Choroid plexus epithelial cell (primary cell): ENCODE measurements around the gene BEX2.

Source experiments
- DNase-seq: peaks from one replicate; pipeline ENCODE4 v3.0.0-alpha.2; 2010; ENCODE audit warnings: low read depth
- H3K4me3 ChIP-seq: 2 replicates; pipeline ENCODE4 v1.5.1; 2011; ENCODE audit warnings: low read depth, mild to moderate bottlenecking, control low read depth, low read length, moderate library complexity
- TF ChIP-seq, protein P1 (sequence below): conservative IDR thresholded peaks from 2 replicates; pipeline ENCODE4 v1.5.1; 2011; ENCODE audit warnings: low read depth, mild to moderate bottlenecking, control low read depth, inconsistent platforms, low read length, moderate library complexity

Gene BEX2

GRCh38 chrX:103304705-103305104 is 6.1 kb downstream of the BEX2 start:
- no peak for DNase-seq
- no peak overlapping the region for H3K4me3 ChIP-seq
- TF ChIP-seq, protein P1, sequence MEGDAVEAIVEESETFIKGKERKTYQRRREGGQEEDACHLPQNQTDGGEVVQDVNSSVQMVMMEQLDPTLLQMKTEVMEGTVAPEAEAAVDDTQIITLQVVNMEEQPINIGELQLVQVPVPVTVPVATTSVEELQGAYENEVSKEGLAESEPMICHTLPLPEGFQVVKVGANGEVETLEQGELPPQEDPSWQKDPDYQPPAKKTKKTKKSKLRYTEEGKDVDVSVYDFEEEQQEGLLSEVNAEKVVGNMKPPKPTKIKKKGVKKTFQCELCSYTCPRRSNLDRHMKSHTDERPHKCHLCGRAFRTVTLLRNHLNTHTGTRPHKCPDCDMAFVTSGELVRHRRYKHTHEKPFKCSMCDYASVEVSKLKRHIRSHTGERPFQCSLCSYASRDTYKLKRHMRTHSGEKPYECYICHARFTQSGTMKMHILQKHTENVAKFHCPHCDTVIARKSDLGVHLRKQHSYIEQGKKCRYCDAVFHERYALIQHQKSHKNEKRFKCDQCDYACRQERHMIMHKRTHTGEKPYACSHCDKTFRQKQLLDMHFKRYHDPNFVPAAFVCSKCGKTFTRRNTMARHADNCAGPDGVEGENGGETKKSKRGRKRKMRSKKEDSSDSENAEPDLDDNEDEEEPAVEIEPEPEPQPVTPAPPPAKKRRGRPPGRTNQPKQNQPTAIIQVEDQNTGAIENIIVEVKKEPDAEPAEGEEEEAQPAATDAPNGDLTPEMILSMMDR: no peak

- no peak overlapping the region for H3K4me3 ChIP-seq
- TF ChIP-seq, protein P1: no peak
- DNase-seq: no peak
Observed at GRCh38 chrX:103293118-103293517, 17.7 kb downstream of the BEX2 start.

DNA sequence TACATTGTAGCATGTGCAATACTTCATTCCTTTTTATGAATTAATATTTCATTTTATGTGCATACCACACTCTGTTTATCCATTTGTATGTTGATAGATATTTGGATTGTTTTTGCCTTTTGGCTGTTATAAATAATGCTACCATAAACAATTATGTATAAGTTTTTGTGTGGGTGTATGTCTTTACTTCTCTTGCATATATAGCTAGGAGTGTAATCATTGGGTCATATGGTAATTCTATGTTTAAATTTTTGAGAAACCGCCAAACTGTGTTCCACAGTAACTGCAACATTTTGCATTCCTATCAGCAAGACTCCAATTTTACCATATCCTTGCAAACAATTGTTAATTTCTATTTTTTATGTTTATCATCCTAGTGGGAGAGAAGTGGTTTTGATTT is 31.2 kb downstream of the BEX2 start:
- TF ChIP-seq, protein P1: no peak
- no peak for DNase-seq
- no peak overlapping the region for H3K4me3 ChIP-seq

GRCh38 chrX:103276581-103277002 is 34.2 kb downstream of the BEX2 start, which contains the start of gene TCEAL5:
TCEAL5 (minus strand) TSS chrX:103276750; CDS start chrX:103274563, 2,187 bp downstream.
- TF ChIP-seq, protein P1: no peak
- no peak within 1 kb of the TSS for H3K4me3 ChIP-seq
- no peak for DNase-seq

DNA sequence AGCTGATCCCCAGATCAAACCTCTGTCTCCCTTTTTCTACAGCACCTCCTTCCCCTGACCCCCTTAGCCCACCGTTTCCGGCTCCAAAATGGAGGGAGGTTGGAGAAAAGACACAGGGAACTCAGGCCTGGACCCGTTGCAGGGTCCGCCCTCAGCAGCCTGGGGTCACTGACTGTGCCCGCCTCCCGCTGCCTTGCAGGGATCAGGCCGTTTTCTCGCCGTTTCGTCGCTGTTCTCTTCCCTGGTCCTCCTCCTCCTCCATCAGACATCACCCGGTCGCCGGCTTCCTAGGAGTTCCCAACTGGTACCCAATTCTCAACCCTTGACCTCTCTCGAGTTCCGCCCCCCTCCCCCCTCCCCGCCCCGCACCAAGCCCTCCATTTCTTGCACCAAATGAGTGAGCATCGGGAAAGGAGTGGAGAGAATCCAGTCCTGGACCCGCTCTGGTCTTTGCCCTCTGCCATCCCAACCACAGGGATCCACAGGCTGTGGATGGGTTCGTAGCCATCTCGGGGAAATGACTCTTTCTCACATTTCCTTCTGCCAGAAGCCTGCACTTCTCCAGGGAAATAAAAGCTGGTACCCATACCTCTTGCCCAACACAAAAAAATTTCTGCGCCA is 34.7 kb downstream of the BEX2 start:
- TF ChIP-seq, protein P1: no peak
- no peak for DNase-seq
- H3K4me3 ChIP-seq: no peak overlapping the region

DNA sequence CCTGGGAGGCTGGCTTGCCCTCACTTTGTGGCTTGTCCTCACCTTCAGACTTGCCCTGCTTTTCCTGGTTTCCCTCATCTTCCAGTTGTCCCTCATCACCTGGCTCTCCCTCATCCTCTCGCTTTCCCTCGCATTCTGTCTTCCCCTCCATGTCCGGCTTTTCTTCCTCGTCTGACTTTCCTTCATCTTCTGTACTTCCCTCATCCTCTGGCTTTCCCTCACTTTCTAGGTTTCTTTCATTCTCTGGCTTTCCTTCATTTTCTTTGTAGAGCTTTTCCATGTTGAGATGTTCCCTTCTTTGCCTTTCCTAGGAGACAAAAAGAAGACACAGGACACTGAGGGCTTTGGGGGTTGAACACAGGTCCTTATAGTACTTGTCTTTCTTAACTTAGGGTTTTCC is 36.5 kb downstream of the BEX2 start:
- TF ChIP-seq, protein P1: no peak
- no peak overlapping the region for H3K4me3 ChIP-seq
- DNase-seq: no peak
